IPS-18c (cell line): ENCODE results near the gene AAMDC.
A peak's percentile ranks its signal among the peaks of the same experiment; 100 is the strongest.
"Not testable (repeated sequence)": the region's sequence is repeated elsewhere in the genome, so short reads cannot be mapped to it uniquely, and the experiment has no call there.

Experiments used
- H3K4me3 ChIP-seq: 2 replicates; pipeline ENCODE4 v1.7.0; 2013; ENCODE audit warnings: low read depth, mild to moderate bottlenecking, low read length, moderate library complexity; ENCODE audit not compliant: insufficient read depth
- H3K9me3 ChIP-seq: one replicate; pipeline ENCODE4 v1.6.1; 2013; ENCODE audit warnings: mild to moderate bottlenecking, low read length, moderate library complexity; ENCODE audit not compliant: control insufficient read depth, insufficient read depth

AAMDC gene

DNA sequence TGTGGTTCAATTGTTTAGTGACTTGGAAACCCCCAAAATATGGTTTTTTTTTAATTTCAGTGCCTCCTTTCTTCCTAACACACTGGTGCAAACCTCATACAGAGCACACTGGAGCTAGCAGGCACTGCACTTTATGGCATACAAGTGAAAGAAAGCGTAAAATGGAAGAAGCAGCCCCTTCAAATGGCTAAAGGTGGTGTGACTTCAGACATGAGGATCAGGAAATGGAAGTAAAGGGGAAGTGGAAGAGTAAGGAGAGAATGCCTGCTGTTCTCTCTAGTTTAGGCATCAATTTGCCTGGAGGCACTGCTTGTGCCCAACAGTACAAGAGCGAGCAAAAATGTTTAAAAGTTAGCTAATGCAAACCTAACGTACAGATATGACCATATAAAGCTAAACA lies 6.1 kb upstream of the AAMDC start:
- no peak overlapping the region for H3K4me3 ChIP-seq
- H3K9me3 ChIP-seq: peaks cover 3% of the 10 kb centered on the region

DNA sequence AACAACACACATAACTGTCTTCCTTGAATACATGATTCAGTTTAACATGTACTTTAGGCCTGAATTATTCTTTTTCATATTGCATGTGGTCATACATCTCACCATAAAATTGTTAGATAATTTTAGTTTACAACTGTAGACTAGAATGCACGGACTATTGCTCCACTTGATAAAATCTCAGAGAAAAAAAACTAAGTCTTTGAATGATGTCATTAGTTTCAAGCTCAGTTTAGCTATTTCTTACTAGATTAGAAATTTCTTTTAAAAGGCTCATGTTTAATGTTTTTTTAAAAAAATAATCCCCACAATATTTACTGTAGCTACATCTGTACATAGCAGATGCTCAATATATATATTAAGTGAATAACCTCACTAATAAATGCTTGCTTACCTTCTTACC lies 5.5 kb upstream of the AAMDC start:
- Histone ChIP-seq H3K4me3 (no peak overlapping the region), H3K9me3 (peaks cover 3% of the 10 kb centered on the region)

DNA sequence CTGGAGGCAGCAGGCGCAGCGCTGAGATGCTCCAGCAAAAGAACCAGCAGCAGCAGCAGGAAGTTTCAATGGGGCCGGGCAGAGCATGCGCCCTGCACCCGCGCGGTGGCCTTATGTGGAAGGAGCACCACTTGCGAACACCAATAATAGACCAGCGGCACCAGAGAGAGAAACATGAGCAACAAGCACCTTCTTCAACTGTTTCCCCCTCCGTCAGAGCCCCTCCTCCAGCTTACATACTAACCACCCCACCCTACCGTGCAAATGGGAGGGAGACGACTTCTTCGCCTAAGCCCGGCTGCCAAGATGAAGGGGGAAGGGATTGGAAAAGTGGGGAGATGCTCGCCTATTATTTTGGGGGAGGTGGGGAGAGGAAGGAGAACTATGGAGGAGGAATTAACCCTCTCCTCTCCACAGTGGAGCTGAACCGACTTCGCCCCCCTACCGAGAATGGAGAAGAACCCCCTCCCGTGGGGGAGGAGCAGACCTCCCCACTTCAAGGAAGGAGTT lies 1.5 kb upstream of the AAMDC start:
- H3K9me3 ChIP-seq: peaks cover 3% of the 10 kb centered on the region
- peak overlapping the region; percentile 97 for H3K4me3 ChIP-seq

DNA sequence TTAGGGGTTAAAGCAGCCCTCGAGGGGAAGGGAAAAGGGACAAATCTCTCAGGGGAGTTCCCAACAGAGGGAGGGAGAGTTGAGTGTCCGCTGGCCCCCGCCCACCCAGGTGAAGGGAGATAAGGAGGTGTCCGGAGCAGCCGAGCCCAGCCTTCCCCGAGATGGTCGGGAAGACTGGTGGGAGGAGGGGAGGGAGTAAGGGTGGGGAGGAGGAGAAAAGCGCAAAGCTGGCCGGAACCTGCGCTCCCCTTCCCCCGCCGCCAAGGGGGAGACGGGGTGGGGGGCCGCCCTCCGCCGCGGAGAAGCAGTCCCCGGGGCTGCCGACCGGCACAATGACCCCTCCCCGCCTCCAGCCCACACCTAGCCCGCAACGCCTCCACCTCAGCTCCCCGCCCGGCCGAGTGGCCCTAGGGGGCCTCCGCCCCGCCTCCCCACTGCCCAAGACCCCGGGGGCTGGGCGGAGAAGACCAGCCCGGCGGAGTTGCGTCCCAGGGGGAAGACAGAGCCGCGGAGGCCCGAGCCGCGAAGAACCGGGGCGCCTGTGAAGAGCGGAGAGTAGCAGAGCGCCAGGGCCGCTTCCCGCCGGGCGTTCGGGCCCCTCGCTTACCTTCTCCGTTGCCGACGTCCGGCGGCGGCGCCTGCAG lies 901 bp upstream of the AAMDC start:
- Histone ChIP-seq H3K9me3 (peaks cover under 1% of the 10 kb centered on the region), H3K4me3 (peak overlapping the region; percentile 97)

DNA sequence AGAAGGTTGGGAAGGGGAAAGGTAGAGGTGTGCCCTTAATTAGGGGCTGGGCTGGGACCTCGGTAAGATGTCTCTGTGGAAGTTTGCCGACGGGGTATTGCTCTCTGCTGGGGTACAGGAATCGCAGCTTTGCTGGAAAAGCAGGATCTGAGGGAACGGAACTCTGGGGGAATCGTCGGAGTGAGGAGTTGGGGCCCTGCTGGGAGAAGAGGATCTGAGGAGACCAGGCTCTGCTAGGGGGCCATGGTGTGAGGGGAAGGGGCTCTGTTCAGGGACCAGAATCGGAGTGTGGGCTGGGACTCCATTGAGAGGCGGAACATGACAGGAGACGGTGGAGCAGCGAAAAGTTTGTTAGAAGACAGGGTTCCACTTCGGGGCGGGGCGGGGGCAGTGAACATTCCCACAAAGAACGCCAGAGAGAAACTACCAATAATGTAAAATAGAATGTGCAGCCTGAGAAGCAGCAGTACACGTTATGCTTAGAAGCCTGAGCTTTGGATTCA lies 456 bp downstream of the AAMDC start:
- peak overlapping the region; percentile 97 for H3K4me3 ChIP-seq

DNA sequence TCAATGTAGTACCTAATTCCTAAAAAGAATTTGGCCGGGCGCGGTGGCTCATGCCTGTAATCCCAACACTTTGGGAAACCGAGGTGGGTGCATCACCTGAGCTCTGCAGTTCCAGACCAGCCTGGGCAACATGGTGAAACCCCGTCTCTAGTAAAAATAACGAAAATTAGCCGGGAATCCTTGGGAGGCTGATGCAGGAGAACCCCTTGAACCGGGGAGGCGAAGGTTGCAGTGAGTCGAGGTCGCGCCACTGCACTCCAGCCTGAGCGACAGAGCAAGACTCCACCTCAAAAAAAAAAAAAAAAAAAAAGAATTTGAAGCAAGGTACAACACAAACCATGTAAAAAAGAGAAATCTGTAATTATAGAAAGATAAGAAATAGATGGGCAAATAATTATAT lies 1.2 kb downstream of the AAMDC start:
- H3K4me3 ChIP-seq, H3K9me3 ChIP-seq: not testable (repeated sequence)

More for the DNA sequence above, 456 bp downstream of the AAMDC start:
- no peaks in the 10 kb centered on the region for H3K9me3 ChIP-seq

DNA sequence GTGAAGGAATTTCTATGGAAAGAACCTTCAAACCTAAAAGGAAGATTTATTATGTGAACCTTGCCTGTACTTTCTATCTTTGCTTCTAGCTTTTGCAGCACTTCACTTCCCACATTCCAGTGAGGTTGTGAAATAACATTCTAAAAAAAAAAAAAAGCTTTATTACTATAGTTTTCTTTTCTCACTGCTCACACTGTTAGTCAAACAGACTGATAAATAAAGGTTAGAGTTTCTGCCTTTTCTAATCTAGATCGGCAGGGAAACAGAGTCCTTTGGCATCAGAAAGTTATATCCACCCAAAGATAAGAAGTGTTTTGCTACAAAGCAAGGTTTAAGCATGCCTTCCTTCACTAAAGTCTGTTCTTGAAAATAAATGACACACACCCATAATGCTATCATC lies 2.8 kb downstream of the AAMDC start:
- Histone ChIP-seq H3K9me3 (no peaks in the 10 kb centered on the region), H3K4me3 (no peak overlapping the region)

DNA sequence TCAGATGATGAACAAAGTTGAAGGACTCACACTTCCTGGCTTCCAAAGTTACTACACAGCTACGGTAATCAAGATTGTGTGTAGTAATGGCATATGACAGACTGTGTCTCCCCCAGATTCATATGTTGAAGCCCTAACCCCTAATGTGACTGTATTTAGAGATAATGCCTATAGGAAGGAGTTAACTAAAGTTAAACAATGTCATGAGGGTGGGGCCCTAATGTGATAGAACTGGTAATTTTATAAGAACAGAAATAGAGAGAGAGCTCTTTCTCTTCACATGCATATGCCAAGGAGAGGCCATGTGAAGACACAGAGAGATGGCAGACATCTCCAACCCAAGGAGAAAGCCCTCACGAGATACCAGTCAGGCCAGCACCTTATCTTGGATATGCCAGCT lies 8.0 kb downstream of the AAMDC start:
- Histone ChIP-seq H3K9me3 (peaks cover 5% of the 10 kb centered on the region), H3K4me3 (no peak overlapping the region)

DNA sequence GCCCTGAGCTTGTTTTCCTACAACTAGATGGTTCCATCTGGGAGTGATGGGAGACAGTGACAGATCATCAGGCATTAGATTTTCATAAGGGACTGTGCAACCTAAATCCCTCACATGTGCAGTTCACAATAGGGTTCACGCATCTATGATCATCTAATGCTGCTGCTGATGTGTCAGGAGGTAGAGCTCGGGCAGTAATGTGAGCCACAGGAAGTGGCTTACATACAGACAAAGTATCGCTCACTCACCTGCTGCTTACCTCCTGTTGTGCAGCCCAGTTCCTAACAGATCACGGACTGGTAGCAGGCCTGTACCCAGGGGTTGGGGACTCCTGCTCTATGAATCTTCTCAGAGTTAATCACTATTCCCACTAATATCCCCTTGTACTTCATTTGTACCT lies 12.4 kb downstream of the AAMDC start:
- Histone ChIP-seq H3K9me3 (peaks cover 5% of the 10 kb centered on the region), H3K4me3 (no peak overlapping the region)

DNA sequence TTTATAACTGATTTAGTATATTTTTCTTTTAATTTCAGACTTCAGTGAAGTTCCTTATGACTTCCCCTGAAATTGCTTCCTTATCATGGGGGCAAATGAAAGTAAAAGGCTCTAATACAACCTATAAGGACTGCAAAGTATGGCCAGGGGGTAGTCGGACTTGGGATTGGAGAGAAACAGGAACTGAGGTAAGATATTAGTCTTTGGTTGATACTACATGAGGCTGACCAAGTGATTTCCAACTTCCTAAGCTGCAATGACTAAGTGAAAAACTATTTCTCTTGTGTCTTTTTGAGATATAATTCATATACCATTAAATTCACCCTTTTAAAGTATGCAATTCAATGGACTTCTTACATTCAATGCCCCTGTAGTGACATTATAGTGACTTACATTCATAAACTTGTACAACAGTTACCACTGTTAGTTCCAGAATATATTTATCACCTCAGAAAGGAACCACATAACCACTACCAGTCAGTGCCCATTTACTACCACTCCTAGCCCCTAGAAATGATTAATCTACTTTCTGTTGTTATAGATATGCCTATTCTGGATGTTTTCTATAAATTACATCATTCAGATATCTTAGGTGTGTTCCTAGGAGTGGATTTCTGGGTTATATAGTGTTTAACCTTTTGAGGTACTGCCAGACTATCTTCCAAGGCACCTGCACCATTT lies 21.6 kb downstream of the AAMDC start:
- Histone ChIP-seq H3K4me3 (no peak overlapping the region), H3K9me3 (no peaks in the 10 kb centered on the region)

DNA sequence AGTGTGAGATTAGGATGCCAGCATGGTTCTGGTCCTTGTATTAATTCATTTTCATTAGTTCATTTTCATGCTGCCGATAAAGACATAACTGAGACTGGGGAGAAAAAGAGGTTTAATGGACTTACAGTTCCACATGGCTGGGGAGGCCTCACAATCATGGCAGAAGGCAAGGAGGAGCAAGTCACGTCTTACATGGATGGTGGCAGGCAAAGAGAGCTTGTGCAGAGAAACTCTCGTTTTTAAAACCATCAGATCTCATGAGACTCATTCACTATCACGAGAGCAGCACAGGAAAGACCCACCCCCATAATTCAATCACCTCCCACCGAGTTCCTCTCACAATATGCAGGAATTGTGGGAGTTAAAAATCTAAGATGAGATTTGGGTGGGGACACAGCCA lies 22.8 kb downstream of the AAMDC start:
- H3K4me3 ChIP-seq, H3K9me3 ChIP-seq: not testable (repeated sequence)

DNA sequence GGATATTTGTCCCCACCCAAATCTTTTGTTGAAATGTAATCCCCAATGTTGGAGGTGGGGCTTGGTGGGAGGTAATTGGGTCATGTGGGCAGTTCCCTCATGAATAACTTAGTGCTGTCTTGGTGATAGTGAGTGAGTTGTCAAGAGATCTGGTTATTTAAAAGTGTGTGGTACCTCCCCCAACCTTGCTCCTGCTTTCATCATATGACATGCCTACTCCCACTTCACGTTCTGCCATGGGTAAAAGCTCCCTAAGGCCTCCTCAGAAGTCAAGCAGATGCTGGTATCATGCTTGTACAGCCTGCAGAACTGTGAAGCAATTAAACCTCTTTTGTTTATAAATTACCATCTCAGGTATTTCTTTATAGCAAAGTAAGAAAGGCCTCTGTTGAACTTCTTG lies 30.6 kb downstream of the AAMDC start:
- peaks cover 23% of the 10 kb centered on the region for H3K9me3 ChIP-seq
- H3K4me3 ChIP-seq: no peak overlapping the region

DNA sequence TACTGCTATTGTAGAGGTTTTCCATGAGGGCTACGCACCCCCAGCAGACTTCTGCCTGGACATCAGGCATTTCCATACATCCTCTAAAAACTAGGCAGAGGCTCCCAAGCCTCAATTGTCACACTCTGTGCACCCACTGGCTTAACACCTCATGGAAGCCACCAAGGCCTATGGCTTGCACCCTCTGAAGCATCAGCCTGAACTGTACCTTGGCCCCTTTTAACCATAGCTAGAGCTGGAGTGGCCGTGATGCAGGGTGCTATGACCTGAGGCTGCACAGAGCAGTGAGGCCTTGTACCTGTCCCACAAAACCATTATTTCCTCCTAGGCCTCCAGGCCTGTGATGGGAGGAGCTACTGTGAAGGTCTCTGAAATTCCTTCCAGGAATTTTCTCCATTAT lies 33.9 kb downstream of the AAMDC start:
- Histone ChIP-seq H3K9me3 (peaks cover 23% of the 10 kb centered on the region), H3K4me3 (0 out of 2 replicates have a peak overlapping the region, but pooled peaks have one; percentile 9)

DNA sequence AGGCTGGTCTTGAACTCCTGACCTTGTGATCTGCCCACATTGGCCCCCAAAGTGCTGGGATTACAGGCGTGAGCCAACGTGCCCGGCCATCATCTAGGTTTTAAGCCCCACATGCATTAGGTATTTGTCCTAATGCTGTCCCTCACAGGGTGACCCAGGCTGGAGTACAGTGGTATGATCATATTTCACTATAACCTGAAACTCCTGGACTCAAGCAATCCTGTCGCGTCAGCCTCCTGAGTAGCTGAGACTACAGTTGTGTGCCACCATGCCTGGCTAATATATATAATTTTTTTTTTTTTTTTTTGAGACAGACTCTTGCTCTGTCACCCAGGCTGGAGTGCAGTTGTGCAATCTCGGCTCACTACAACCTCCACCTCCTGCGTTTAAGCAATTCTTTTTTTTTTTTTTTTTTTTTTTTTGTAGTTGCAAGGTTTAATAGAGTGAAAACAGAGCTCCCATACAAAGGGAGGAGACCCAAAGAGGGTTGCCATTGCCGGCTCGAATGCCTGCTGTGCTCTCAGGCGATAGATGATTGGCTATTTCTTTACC lies 37.0 kb downstream of the AAMDC start:
- H3K9me3 ChIP-seq: peaks cover 23% of the 10 kb centered on the region
- H3K4me3 ChIP-seq: not testable (repeated sequence)

DNA sequence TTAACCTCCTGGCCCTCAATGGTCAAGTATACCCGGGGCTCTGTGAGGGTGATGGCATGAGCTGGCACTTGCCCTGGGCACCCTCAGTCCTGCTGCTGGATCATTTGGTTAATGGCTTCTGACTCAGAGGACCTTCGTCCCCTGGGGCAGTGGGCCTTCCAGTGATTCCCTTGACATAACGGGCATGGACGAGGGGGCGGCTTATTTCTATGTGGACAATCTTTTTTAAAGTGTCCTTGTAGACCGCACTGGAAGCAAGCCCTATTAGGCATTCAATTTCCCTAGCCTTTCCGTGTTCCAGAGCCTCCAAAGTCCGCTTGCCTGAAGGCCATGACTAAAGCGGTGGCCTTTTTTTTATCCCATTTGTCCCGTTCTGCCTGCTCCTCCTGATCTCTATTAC lies 40.5 kb downstream of the AAMDC start:
- not testable (repeated sequence) for H3K4me3 ChIP-seq

DNA sequence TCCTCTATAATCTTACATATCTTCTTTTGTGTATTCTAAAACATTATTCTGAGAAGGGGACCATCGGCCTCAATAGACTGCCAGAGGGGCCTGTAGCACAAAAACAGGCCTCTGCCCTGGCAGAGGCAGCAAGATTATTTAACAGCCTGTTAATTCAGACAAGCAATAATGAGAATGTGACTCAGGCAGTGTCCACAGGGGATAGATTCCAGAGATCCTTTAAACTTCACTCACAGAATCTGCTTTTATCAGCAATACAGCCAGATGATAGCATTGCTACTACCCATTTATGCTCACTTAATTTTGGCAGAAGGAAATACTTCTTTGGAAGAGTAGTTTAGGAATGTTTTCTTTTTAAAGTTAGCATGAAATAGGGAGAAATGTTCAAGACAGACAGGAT lies 44.9 kb downstream of the AAMDC start:
- H3K9me3 ChIP-seq: no peaks in the 10 kb centered on the region
- H3K4me3 ChIP-seq: no peak overlapping the region

More for the DNA sequence above, 40.5 kb downstream of the AAMDC start:
- H3K9me3 ChIP-seq: not testable (repeated sequence)

DNA sequence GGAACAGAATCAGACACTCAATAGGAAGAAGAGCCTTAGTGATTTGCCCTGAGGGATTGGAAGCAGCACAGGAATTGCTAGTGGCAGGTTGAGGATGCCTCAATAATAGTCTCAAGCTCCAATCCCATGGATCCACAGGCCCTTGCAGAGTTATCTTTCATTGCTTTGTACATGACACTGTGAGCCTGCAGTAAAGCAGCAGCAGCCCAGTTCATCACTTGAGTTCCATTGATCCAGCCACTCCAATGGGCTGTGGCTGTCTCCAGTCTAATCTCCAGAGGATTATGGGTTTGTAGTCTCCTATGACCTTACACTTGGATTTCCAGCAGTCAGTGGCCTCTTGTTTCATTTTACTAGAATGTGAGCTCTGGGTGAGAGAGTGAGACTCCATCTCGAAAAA lies 45.4 kb downstream of the AAMDC start:
- Histone ChIP-seq H3K4me3 (no peak overlapping the region), H3K9me3 (no peaks in the 10 kb centered on the region)

DNA sequence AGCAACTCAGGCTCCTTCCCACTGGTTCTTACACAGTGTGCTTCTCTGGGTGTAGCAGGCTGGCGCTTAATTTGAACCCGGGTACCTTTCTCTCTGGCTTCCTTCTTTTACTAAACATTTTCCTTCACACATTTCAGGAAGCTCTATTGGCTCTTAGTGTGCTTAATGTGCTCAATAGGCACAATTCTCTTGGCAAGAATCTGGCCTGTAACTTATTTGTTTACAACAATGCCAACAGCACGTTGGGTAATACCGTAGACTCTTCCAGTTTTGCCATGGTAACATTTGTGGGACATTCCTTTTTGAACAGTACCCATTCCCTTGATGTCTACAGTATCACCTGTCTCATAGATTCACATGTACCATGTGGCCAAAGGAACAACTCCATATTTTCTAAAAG lies 47.8 kb downstream of the AAMDC start:
- no peak overlapping the region for H3K4me3 ChIP-seq
- H3K9me3 ChIP-seq: no peaks in the 10 kb centered on the region
